Esophagus muscularis mucosa (tissue), 3 donors: ENCODE data around the gene SMIM1.

ENCODE experiments used
- POLR2A ChIP-seq: fragments of 450-650 bp; IDR thresholded peaks from one replicate; pipeline ENCODE4 v1.6.1; 2017; ENCODE audit warnings: antibody characterized with exemption, moderate library complexity, mild to moderate bottlenecking, low read depth
- TF ChIP-seq, protein P1 (sequence below), 3 experiments: fragments of 200-600 bp in 2 of 3; fragments of 450-650 bp in 1 of 3; sonication (generic) in 2 of 3; IDR thresholded peaks; one replicate each; pipeline ENCODE4 v1.5.1; 2017 to 2019; ENCODE audit warnings: antibody characterized with exemption in 3 of 3, mild to moderate bottlenecking in 2 of 3, moderate library complexity in 1 of 3

DNA sequence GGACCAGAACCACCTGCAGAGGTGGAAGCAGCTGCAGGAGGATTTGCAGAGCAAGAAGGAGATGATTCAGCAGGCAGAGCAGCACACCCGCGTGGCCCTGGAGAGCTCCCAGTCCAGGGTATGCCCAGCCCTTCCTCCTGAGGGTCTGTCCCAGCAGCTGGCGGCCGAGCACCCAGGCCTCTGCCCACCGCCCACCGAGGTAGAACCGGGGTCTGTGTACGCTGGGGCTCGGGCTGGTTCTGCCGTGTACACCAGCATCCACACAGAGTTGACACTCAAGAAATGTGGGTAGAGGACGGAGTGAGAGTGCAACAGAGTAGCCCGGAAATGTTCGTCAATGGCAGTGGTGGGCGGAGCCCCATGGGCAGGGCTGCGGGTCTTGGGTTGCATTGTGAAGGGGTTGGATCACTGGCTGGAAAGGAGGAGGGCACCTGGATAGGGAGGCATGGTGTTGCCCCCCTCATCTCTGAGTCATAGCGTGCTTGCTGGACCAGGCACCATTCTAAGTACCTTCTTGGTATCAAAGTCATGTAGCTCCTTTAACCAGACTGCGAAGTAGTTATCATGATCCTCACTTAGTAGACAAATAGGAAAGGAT, 5.1 kb upstream of the SMIM1 start:
- no peak for TF ChIP-seq POLR2A
- TF ChIP-seq, protein P1, sequence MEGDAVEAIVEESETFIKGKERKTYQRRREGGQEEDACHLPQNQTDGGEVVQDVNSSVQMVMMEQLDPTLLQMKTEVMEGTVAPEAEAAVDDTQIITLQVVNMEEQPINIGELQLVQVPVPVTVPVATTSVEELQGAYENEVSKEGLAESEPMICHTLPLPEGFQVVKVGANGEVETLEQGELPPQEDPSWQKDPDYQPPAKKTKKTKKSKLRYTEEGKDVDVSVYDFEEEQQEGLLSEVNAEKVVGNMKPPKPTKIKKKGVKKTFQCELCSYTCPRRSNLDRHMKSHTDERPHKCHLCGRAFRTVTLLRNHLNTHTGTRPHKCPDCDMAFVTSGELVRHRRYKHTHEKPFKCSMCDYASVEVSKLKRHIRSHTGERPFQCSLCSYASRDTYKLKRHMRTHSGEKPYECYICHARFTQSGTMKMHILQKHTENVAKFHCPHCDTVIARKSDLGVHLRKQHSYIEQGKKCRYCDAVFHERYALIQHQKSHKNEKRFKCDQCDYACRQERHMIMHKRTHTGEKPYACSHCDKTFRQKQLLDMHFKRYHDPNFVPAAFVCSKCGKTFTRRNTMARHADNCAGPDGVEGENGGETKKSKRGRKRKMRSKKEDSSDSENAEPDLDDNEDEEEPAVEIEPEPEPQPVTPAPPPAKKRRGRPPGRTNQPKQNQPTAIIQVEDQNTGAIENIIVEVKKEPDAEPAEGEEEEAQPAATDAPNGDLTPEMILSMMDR (IDR thresholded peaks at IDR 0.05): no peak
